Measurements from ENCODE around the gene SPATA9.

GRCh38 chr5:95615164-95615467 lies 67.7 kb downstream of the SPATA9 start:
- no peak for TF ChIP-seq POLR2A (IDR thresholded peaks at IDR 0.05)
- no peak for TF ChIP-seq CTCF (IDR thresholded peaks at IDR 0.05 in 4 of 5, conservative IDR thresholded peaks at IDR 0.05 in 1 of 5)
